Mesothelial cell of epicardium (in vitro differentiated cells): ENCODE measurements around the gene NR1H2. TPM values are rescaled to one million over a fixed set of nuclear protein-coding genes. Genes with fewer than 3 reads are reported as not detected.
"Not testable (repeated sequence)": the region's sequence is repeated elsewhere in the genome, so short reads cannot be mapped to it uniquely, and the experiment has no call there.

ENCODE experiments used
- DNase-seq, 2 experiments: peaks; one replicate each; pipeline ENCODE4 v3.0.0; 2021; ENCODE audit warnings: low spot score in 2 of 2; ENCODE audit not compliant: unreplicated experiment in 2 of 2
- H3K27ac Mint-ChIP-seq: 2 replicates; pipeline ENCODE4 v1.8.0; 2021; ENCODE audit warnings: mixed read lengths
- H3K27me3 Mint-ChIP-seq: 2 replicates; pipeline ENCODE4 v1.8.0; 2021; ENCODE audit warnings: low read depth, mixed read lengths
- H3K36me3 Mint-ChIP-seq: 2 replicates; pipeline ENCODE4 v1.8.0; 2021; ENCODE audit warnings: mixed read lengths
- H3K4me1 Mint-ChIP-seq: 2 replicates; pipeline ENCODE4 v1.8.0; 2021; ENCODE audit warnings: mixed read lengths
- H3K4me3 Mint-ChIP-seq: 2 replicates; pipeline ENCODE4 v1.8.0; 2021; ENCODE audit warnings: mild to moderate bottlenecking, moderate library complexity, mixed read lengths
- H3K9me3 Mint-ChIP-seq: 2 replicates; pipeline ENCODE4 v1.8.0; 2021; ENCODE audit warnings: mixed read lengths
- total RNA-seq: library from RNA; stranded (reverse); gene quantifications from 3 replicates; pipeline ENCODE4 v1.2.1, GENCODE V29; 2021
- TF ChIP-seq, protein P1 (sequence below): fragments of 200-600 bp; sonication (generic); IDR thresholded peaks from one replicate; pipeline ENCODE4 v1.5.0; 2021; ENCODE audit warnings: antibody characterized with exemption; ENCODE audit not compliant: unreplicated experiment

The NR1H2 gene
- total RNA-seq, 1 donor from 2014 or later, result 39.1 TPM

GRCh38 chr19:50332244-50333038 lies 43.8 kb upstream of the NR1H2 start:
- Mint-ChIP-seq H3K4me1 (peaks cover 37% of the 10 kb centered on the region), H3K9me3 (peaks cover 13% of the 10 kb centered on the region), H3K4me3 (peak overlapping the region; percentile 80), H3K36me3 (peaks cover 9% of the 10 kb centered on the region), H3K27me3 (peaks cover 29% of the 10 kb centered on the region), H3K27ac (peak overlapping the region; percentile 100)
- DNase-seq, result peak; percentile 59 to 77
- TF ChIP-seq, protein P1, sequence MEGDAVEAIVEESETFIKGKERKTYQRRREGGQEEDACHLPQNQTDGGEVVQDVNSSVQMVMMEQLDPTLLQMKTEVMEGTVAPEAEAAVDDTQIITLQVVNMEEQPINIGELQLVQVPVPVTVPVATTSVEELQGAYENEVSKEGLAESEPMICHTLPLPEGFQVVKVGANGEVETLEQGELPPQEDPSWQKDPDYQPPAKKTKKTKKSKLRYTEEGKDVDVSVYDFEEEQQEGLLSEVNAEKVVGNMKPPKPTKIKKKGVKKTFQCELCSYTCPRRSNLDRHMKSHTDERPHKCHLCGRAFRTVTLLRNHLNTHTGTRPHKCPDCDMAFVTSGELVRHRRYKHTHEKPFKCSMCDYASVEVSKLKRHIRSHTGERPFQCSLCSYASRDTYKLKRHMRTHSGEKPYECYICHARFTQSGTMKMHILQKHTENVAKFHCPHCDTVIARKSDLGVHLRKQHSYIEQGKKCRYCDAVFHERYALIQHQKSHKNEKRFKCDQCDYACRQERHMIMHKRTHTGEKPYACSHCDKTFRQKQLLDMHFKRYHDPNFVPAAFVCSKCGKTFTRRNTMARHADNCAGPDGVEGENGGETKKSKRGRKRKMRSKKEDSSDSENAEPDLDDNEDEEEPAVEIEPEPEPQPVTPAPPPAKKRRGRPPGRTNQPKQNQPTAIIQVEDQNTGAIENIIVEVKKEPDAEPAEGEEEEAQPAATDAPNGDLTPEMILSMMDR, result no peak

GRCh38 chr19:50333235-50333736 lies 43.0 kb upstream of the NR1H2 start:
- peak overlapping the region; percentile 80 for H3K4me3 Mint-ChIP-seq
- peak; percentile 77 to 90 for DNase-seq
- peak overlapping the region; percentile 100 for H3K27ac Mint-ChIP-seq

DNA sequence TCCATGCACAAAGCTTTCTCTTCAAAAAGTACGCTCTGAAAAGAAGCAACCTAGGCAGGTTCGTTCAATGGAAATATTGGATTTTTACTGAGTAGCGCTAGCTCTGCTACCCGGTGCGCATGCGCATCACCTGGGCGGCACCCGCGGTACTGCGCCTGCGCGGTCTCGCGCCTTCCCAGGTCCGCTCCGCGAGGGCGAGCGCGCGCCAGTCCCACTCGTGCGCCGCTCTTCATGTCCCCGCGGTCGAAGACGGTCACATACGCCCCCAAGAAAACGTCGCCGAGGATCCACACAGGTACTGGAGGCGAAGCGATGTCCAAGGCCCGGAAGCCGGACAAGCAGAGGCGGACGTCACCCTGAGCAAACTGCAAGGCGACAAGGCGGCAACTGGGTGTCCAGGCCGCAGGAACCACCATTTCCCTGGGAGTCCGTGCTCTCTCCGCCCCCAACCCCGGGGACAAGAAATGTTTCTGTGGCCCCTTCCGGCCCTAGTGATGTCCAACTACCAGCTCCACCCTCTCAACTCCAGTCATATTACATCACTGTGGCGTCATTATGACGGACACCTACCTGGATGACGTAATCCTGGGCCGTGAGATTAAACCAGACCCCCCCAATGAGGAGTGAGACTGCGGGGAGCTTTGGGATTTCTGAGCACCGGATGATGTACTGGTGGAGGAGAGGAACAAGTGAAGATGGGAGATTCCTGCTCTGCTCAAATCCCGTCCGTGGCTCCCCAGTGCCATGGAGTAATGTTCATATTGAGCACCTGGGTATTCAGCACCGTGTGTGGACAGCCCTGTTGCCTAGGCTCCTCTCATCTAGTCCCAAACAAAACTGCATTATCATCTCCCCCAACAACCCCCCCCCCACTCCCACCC lies 42.3 kb upstream of the NR1H2 start:
- peaks cover 18% of the 10 kb centered on the region for H3K36me3 Mint-ChIP-seq
- H3K4me3 Mint-ChIP-seq, result peak overlapping the region; percentile 80
- TF ChIP-seq, protein P1, result no peak
- peak overlapping the region; percentile 100 for H3K27ac Mint-ChIP-seq
- H3K9me3 Mint-ChIP-seq, result peaks cover 13% of the 10 kb centered on the region
- peaks cover 32% of the 10 kb centered on the region for H3K4me1 Mint-ChIP-seq
- peaks cover 24% of the 10 kb centered on the region for H3K27me3 Mint-ChIP-seq
- peak; percentile 77 to 95 for DNase-seq

More at GRCh38 chr19:50333235-50333736, 43.0 kb upstream of the NR1H2 start:
- peaks cover 24% of the 10 kb centered on the region for H3K27me3 Mint-ChIP-seq
- TF ChIP-seq, protein P1, result no peak
- peaks cover 15% of the 10 kb centered on the region for H3K36me3 Mint-ChIP-seq
- peaks cover 13% of the 10 kb centered on the region for H3K9me3 Mint-ChIP-seq
- H3K4me1 Mint-ChIP-seq, result peaks cover 32% of the 10 kb centered on the region

- H3K27ac Mint-ChIP-seq, result no peak overlapping the region
- DNase-seq, result no peak
These were observed 41.4 kb upstream of the NR1H2 start for GRCh38 chr19:50334741-50335421.

GRCh38 chr19:50337031-50337430 lies 39.2 kb upstream of the NR1H2 start:
- not testable (repeated sequence) for H3K4me3 Mint-ChIP-seq, H3K27ac Mint-ChIP-seq

More at GRCh38 chr19:50334741-50335421, 41.4 kb upstream of the NR1H2 start:
- Mint-ChIP-seq H3K4me1 (peaks cover 27% of the 10 kb centered on the region), H3K36me3 (peaks cover 23% of the 10 kb centered on the region), H3K9me3 (peaks cover 18% of the 10 kb centered on the region), H3K4me3 (peak overlapping the region; percentile 20), H3K27me3 (peaks cover 18% of the 10 kb centered on the region)
- TF ChIP-seq, protein P1, result no peak

More at GRCh38 chr19:50337031-50337430, 39.2 kb upstream of the NR1H2 start:
- peaks cover 14% of the 10 kb centered on the region for H3K4me1 Mint-ChIP-seq
- peaks cover 23% of the 10 kb centered on the region for H3K9me3 Mint-ChIP-seq
- H3K27me3 Mint-ChIP-seq, DNase-seq: not testable (repeated sequence)
- H3K36me3 Mint-ChIP-seq, result peaks cover 30% of the 10 kb centered on the region
